Right cardiac atrium (tissue), 5 donors: Measurements from ENCODE around the gene STAT4. TPM values are rescaled to one million over a fixed set of nuclear protein-coding genes. Genes with fewer than 3 reads are reported as not detected.
"Not testable (repeated sequence)": the region's sequence is repeated elsewhere in the genome, so short reads cannot be mapped to it uniquely, and the experiment has no call there.

ENCODE experiments used
- ATAC-seq, 2 donors: fragments of 200-7000 bp; cut with Tn5 transposase; one replicate each; pipeline versions ENCODE4 v1.8.0 to v1.9.1; 2020; ENCODE audit warnings: moderate library complexity in 2 of 2, mild to moderate bottlenecking in 1 of 2
- DNase-seq, 3 donors: peaks; one replicate each; pipeline ENCODE4 v3.0.0-alpha.2; 2020
- H3K27ac ChIP-seq: one replicate; pipeline ENCODE4 v1.5.1; 2013; ENCODE audit warnings: mild to moderate bottlenecking, low read length, control low read depth, moderate library complexity
- H3K27me3 ChIP-seq: one replicate; pipeline ENCODE4 v1.6.1; 2013; ENCODE audit not compliant: control insufficient read depth, insufficient read depth
- H3K4me1 ChIP-seq: one replicate; pipeline ENCODE4 v1.6.1; 2013; ENCODE audit warnings: low read length; ENCODE audit not compliant: control insufficient read depth, insufficient read depth
- H3K4me3 ChIP-seq: one replicate; pipeline ENCODE4 v1.5.1; 2013; ENCODE audit warnings: low read length, control low read depth
- H3K9me3 ChIP-seq: one replicate; pipeline ENCODE4 v1.6.1; 2013; ENCODE audit warnings: low read length; ENCODE audit not compliant: control insufficient read depth
- WGBS: extraction: QIAGEN DNeasy Blood & Tissue Kit; methylation state at CpG from one replicate; pipeline ENCODE4 v1.1.7; 2013; 5-methylcytosine and 5-hydroxymethylcytosine counted together
- intact Hi-C, 4 donors: fragments of 100-400 bp; cut with DNase I; formaldehyde crosslinking; loops; one replicate each; pipeline versions ENCODE4 v1.11.0 to v1.14.0; 2022 to 2023
- polyA plus RNA-seq: library from polyadenylated mRNA; stranded (reverse); fragments of 200-250 nt; gene quantifications from one replicate; pipeline ENCODE4 v1.2.3, GENCODE V29; 2013
- total RNA-seq, 4 donors: library from RNA; stranded (reverse); fragmentation: NEBNext Ultra II Directional; extraction: Animal tissue kit (Norgen Biotek cat#: 25700); gene quantifications; one replicate each; pipeline ENCODE4 v1.2.1, GENCODE V29; 2021
- donor health status: healthy with polysubstance abuse.
- donor health status: DM: no; HTN: yes; CAD: no.
- donor health status: DM: no; HTN: no; CAD: no.
- donor health status: DM: no; HTN: yes; CAD: no; lungs with severe emphysema.
- donor health status: DM: yes; HTN: yes; CAD: no.

STAT4 gene
- total and polyA plus RNA-seq, 5 donors = 7.0 to 27.0 (median 18.2) TPM

GRCh38 chr2:191003405-191004309 is 147.1 kb downstream of the STAT4 start:
- 96% methylated on average over 6 of the region's 6 CpGs for WGBS

DNA sequence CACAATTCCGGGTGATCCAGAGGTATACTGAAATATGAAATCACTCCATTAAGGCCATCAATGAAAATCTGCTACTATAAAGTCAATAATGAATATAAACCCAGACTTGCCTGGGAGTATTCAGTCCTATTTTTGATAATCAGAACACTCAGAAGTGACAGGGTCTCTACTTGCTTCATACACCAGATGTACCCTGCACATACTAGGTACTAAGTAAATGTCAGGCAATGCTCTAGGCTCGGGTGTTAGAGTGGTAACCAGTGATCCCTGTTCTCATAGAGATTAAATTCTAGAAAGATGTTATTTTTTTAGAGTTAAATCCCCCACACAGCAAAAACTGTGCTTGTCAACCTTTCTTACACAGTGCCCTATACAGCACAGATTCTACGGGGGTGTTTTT is 149.2 kb downstream of the STAT4 start:
- ATAC-seq (no peak), DNase-seq (no peak)
- intact Hi-C loops = no loop called here
- Histone ChIP-seq H3K4me3 (no peak overlapping the region), H3K27ac (no peak overlapping the region), H3K4me1 (no peaks in the 10 kb centered on the region), H3K9me3 (no peaks in the 10 kb centered on the region), H3K27me3 (no peaks in the 10 kb centered on the region)
- 92% methylated on average over 3 of the region's 3 CpGs for whole genome bisulfite sequencing

More at GRCh38 chr2:191003405-191004309, 147.1 kb downstream of the STAT4 start:
- ATAC-seq (no peak), DNase-seq (no peak)
- Histone ChIP-seq H3K9me3 (no peaks in the 10 kb centered on the region), H3K27ac (no peak overlapping the region), H3K27me3 (no peaks in the 10 kb centered on the region), H3K4me1 (no peaks in the 10 kb centered on the region), H3K4me3 (no peak overlapping the region)
- intact Hi-C loops = no loop called here

DNA sequence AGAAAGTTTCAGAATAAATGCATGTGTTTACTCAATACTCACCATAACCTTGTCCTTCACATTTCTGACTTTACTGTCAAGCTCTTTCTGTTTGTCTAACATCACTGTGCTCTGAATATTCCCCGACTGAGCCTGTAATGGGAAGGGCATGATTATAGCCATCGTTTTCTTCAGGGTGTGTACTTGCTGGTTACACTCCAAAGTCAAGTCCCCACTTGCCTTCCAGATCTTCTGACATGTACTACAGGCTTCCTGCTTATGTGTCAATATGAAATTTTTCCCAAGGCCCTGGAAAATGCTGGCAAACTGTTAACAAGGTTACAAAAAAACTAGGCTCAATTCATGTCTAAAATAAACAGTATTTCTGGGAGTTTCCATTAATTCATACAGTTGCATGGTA is 149.8 kb downstream of the STAT4 start:
- intact Hi-C loops = no loop called here
- 62% methylated on average over 2 of the region's 2 CpGs for WGBS
- Histone ChIP-seq H3K9me3 (no peaks in the 10 kb centered on the region), H3K27ac (no peak overlapping the region), H3K4me3 (no peak overlapping the region), H3K4me1 (no peaks in the 10 kb centered on the region), H3K27me3 (no peaks in the 10 kb centered on the region)
- no peak for DNase-seq
- peak in 1 of 2 donors; percentile 59 for ATAC-seq

DNA sequence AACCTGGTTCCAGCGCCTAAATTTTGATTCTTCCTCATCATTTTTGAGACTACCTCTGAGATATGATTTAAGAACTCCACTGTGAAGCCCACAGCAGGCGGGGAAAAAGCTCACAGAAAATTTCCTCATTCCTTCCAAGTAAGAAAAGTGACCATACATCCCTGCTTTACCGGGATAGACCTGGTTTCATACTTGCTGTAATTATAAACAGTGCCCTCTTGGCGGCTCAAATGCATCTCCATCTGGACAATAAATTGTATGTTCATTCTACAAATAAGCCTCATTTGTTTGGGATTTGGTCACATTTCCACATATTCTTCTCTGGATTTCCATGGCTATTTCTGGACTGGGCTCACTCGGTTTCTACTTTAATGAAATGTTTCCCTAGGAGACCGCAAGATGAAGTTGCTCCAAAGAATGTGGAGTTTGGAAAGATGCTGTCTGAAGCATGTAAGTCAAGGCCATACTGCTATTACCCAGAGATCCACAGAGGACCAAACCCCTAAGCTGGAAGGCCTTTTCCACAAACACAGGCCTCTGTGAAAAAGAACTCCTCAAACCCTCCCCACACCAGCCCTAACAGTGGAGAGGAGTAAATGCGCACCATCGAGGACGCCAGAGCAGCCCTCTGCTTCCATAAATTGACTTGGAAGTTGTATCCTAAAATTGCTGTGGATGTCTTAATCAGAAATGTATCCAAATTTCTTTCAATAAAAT is 150.7 kb downstream of the STAT4 start:
- H3K4me1 ChIP-seq = no peaks in the 10 kb centered on the region
- intact Hi-C loops = no loop called here
- 83% methylated on average over 9 of the region's 9 CpGs for WGBS
- H3K27me3 ChIP-seq = no peaks in the 10 kb centered on the region
- no peak for DNase-seq
- no peak overlapping the region for H3K4me3 ChIP-seq
- ATAC-seq = no peak
- no peaks in the 10 kb centered on the region for H3K9me3 ChIP-seq
- H3K27ac ChIP-seq = no peak overlapping the region

GRCh38 chr2:190999058-190999457 is 151.7 kb downstream of the STAT4 start:
- H3K4me1 ChIP-seq = no peaks in the 10 kb centered on the region
- H3K27ac ChIP-seq = no peak overlapping the region
- no peak for ATAC-seq
- H3K4me3 ChIP-seq = no peak overlapping the region
- no peak for DNase-seq
- intact Hi-C loops = no loop called here
- 87% methylated on average over 7 of the region's 7 CpGs for WGBS
- no peaks in the 10 kb centered on the region for H3K27me3 ChIP-seq
- no peaks in the 10 kb centered on the region for H3K9me3 ChIP-seq

- H3K4me3 ChIP-seq = no peak overlapping the region
- H3K4me1 ChIP-seq = no peaks in the 10 kb centered on the region
- DNase-seq = no peak
- ATAC-seq = no peak
- no peaks in the 10 kb centered on the region for H3K9me3 ChIP-seq
- intact Hi-C loops = no loop called here
- WGBS = 91% methylated on average over 8 of the region's 8 CpGs
- H3K27ac ChIP-seq = no peak overlapping the region
- no peaks in the 10 kb centered on the region for H3K27me3 ChIP-seq
These were observed 153.2 kb downstream of the STAT4 start for GRCh38 chr2:190997526-190998113.

DNA sequence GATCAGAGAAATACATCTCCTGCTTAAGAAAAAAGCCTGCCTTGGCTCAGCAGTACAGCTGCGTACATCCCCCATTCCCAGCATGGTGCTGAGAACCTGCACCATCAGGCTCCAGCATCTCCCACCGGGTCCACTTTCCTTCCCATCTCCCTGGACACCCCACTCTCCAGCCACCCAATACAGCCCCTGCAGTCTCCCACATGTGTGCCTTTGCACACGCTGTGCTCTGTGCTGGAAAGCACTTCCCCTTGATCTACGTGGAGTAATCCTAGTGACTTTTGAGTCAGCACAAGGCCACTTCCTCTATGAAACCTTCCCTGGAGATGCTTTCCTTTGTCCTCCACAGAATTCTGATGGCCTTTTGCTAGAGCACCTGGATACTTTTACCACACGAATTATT is 153.8 kb downstream of the STAT4 start:
- no peaks in the 10 kb centered on the region for H3K9me3 ChIP-seq
- no peaks in the 10 kb centered on the region for H3K4me1 ChIP-seq
- ATAC-seq (peak; percentile 54 to 58), DNase-seq (peak in 2 of 3 donors; percentile 26 to 48)
- H3K27me3 ChIP-seq = no peaks in the 10 kb centered on the region
- intact Hi-C loops = no loop called here
- H3K27ac ChIP-seq = no peak overlapping the region
- no peak overlapping the region for H3K4me3 ChIP-seq
- WGBS = 80% methylated on average over 5 of the region's 5 CpGs

DNA sequence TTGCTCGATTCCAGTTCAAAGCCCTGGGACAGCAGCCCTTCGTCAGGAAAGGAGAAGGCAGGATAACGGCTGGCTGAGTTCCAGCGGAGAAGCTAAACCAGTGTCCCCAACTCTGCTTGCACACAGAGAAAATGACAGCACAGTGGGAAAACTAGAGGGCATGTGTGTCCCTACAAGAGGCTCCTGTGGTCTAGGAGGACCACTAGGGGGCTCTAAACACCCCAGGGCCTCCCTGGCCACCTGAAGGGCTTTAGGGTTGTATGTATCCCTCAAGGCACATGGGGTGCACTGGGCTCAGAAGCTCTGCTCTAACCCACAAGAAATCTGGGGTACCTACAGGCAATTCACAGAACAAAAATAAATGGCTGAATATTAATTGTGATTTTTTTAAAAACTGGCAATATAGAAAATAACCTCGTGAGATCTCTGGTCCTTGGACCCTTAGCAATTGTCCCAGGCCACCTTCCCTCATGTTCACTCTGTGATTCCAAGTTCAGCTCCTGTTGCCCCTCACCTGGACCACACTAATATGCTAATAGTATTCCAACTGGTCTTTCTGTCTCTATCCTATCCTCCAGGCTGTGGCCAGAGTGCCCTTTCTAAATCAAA is 154.4 kb downstream of the STAT4 start:
- no peaks in the 10 kb centered on the region for H3K27me3 ChIP-seq
- H3K4me1 ChIP-seq = no peaks in the 10 kb centered on the region
- no peaks in the 10 kb centered on the region for H3K9me3 ChIP-seq
- DNase-seq (peak; percentile 16 to 56 (median 33)), ATAC-seq (peak; percentile 66 to 73)
- 64% methylated on average over 5 of the region's 5 CpGs for WGBS
- H3K4me3 ChIP-seq = no peak overlapping the region
- no peak overlapping the region for H3K27ac ChIP-seq
- intact Hi-C loops = no loop called here

GRCh38 chr2:190995315-190995714 is 155.5 kb downstream of the STAT4 start:
- H3K27me3 ChIP-seq, H3K4me3 ChIP-seq, H3K27ac ChIP-seq, intact Hi-C loops, DNase-seq, H3K4me1 ChIP-seq, ATAC-seq, H3K9me3 ChIP-seq: not testable (repeated sequence)
- WGBS = 95% methylated on average over 3 of the region's 3 CpGs

GRCh38 chr2:190994148-190994547 is 156.6 kb downstream of the STAT4 start:
- Histone ChIP-seq H3K4me1 (no peaks in the 10 kb centered on the region), H3K27ac (no peak overlapping the region), H3K9me3 (no peaks in the 10 kb centered on the region), H3K4me3 (no peak overlapping the region), H3K27me3 (no peaks in the 10 kb centered on the region)
- DNase-seq (no peak), ATAC-seq (no peak)
- intact Hi-C loops = no loop called here
- WGBS = 98% methylated on average over 7 of the region's 7 CpGs

- no peak for ATAC-seq
- Histone ChIP-seq H3K4me3 (no peak overlapping the region), H3K27me3 (no peaks in the 10 kb centered on the region), H3K4me1 (no peaks in the 10 kb centered on the region), H3K27ac (no peak overlapping the region), H3K9me3 (no peaks in the 10 kb centered on the region)
- DNase-seq = no peak
- intact Hi-C loops = no loop called here
- 93% methylated on average over 6 of the region's 6 CpGs for WGBS
These were observed 157.5 kb downstream of the STAT4 start for GRCh38 chr2:190993292-190993643.
